Keratinocyte (primary cell): ENCODE measurements around the gene STX8. TPM values are rescaled to one million over a fixed set of nuclear protein-coding genes. Genes with fewer than 3 reads are reported as not detected.

Source experiments
- DNase-seq: peaks from one replicate; pipeline ENCODE4 v3.0.0-alpha.2; 2011; ENCODE audit warnings: low read depth, missing footprints, low spot score
- FAIRE-seq: peaks from 2 replicates; lab custom pipeline; 2011; peaks lifted over from hg19 to GRCh38; lab: Jason Lieb, UNC
- H2AFZ ChIP-seq: 2 replicates; pipeline ENCODE4 v1.6.0; 2012; ENCODE audit warnings: low read length, control low read depth, inconsistent platforms; ENCODE audit not compliant: control insufficient read depth
- H3K27ac ChIP-seq: 2 replicates; pipeline ENCODE4 v1.5.1; 2011; ENCODE audit warnings: low read length; ENCODE audit not compliant: control insufficient read depth, insufficient read depth
- H3K27me3 ChIP-seq: 3 replicates; pipeline ENCODE4 v1.6.0; 2011; ENCODE audit warnings: low read length; ENCODE audit not compliant: control insufficient read depth, insufficient read depth; ENCODE audit errors: extremely low read depth
- H3K36me3 ChIP-seq, 2 experiments: 2 replicates in 1 of 2; 3 replicates in 1 of 2; pipeline ENCODE4 v1.5.1; 2011; ENCODE audit warnings: low read length in 2 of 2, mild to moderate bottlenecking in 1 of 2; ENCODE audit not compliant: control insufficient read depth in 2 of 2, insufficient read depth in 2 of 2; ENCODE audit errors: extremely low read depth in 1 of 2
- H3K4me1 ChIP-seq: 3 replicates; pipeline ENCODE4 v1.5.1; 2011; ENCODE audit warnings: low read length; ENCODE audit not compliant: control insufficient read depth, insufficient read depth; ENCODE audit errors: extremely low read depth
- H3K4me2 ChIP-seq: 3 replicates; pipeline ENCODE4 v1.6.0; 2011; ENCODE audit warnings: low read depth, low read length; ENCODE audit not compliant: control insufficient read depth, insufficient read depth; ENCODE audit errors: extremely low read depth
- H3K4me3 ChIP-seq, 3 experiments: fragments of 200-600 bp in 1 of 3; sonication (generic) in 1 of 3; 2 replicates in 2 of 3; 3 replicates in 1 of 3; pipeline ENCODE4 v1.5.1; 2011 to 2016; ENCODE audit warnings: low read length in 3 of 3, mild to moderate bottlenecking in 3 of 3, control low read depth in 2 of 3, inconsistent platforms in 1 of 3, low read depth in 1 of 3, mixed read lengths in 1 of 3, mixed run types in 1 of 3, moderate library complexity in 1 of 3; ENCODE audit not compliant: control insufficient read depth in 2 of 3, insufficient read depth in 2 of 3; ENCODE audit errors: extremely low read depth in 1 of 3
- H3K79me2 ChIP-seq: 2 replicates; pipeline ENCODE4 v1.6.0; 2012; ENCODE audit warnings: low read length; ENCODE audit not compliant: control insufficient read depth, insufficient read depth
- H3K9ac ChIP-seq: 3 replicates; pipeline ENCODE4 v1.6.0; 2011; ENCODE audit warnings: low read length; ENCODE audit not compliant: control insufficient read depth, insufficient read depth; ENCODE audit errors: extremely low read depth
- H3K9me1 ChIP-seq: 3 replicates; pipeline ENCODE4 v1.6.0; 2011; ENCODE audit warnings: low read length; ENCODE audit not compliant: control insufficient read depth, insufficient read depth; ENCODE audit errors: extremely low read depth
- H3K9me3 ChIP-seq: 2 replicates; pipeline ENCODE4 v1.5.1; 2012; ENCODE audit warnings: low read depth, low read length; ENCODE audit not compliant: control insufficient read depth
- H4K20me1 ChIP-seq: 3 replicates; pipeline ENCODE4 v1.6.0; 2011; ENCODE audit warnings: low read length; ENCODE audit not compliant: control insufficient read depth, insufficient read depth; ENCODE audit errors: extremely low read depth
- CTCF ChIP-seq, 3 experiments: IDR thresholded peaks in 1 of 3; conservative IDR thresholded peaks in 1 of 3; optimal IDR thresholded peaks in 1 of 3; 2 replicates in 2 of 3; 3 replicates in 1 of 3; pipeline versions ENCODE3 to v1.5.1; 2011; ENCODE audit warnings: low read length in 3 of 3, mild to moderate bottlenecking in 3 of 3, moderate library complexity in 2 of 3, control low read depth in 1 of 3, inconsistent platforms in 1 of 3; ENCODE audit not compliant: insufficient read depth in 2 of 3; ENCODE audit errors: extremely low read depth in 1 of 3
- EZH2 ChIP-seq: IDR thresholded peaks from one replicate; pipeline ENCODE4 v1.6.1; 2012; ENCODE audit warnings: inconsistent platforms, mild to moderate bottlenecking, low read length, moderate library complexity
- dilution Hi-C: fragments of 300-500 bp; cut with MboI; formaldehyde crosslinking; loops from one replicate; pipeline ENCODE4 v1.7.0; 2020; ENCODE audit warnings: low sequenced_read_pairs; ENCODE audit not compliant: extremely low pct_ligation_motif_present
- polyA plus RNA-seq, 5 experiments: library from polyadenylated mRNA; depleted of rRNA in 3 of 5; stranded (reverse) in 3 of 5; stranded (forward) in 1 of 5; unstranded in 1 of 5; fragments of >200 nt; gene quantifications; 1 replicate in 1 of 5; 2 replicates in 3 of 5; 3 replicates in 1 of 5; pipeline versions ENCODE4 v1.2.1 to v1.2.3, GENCODE V29; 2011 to 2012; ENCODE audit warnings: missing spikeins in 2 of 5, low read depth in 1 of 5, low replicate concordance in 1 of 5

STX8 gene
- polyA plus RNA-seq, 1 donor (not counting 4 experiments of a cell fraction or from before 2014, with no cell fraction given), result 90.3 TPM

GRCh38 chr17:9332132-9332494 lies 243.5 kb downstream of the STX8 start:
- TF ChIP-seq EZH2, result no peak
- no peak for TF ChIP-seq CTCF (optimal IDR thresholded peaks at IDR 0.05 in 1 of 3, IDR thresholded peaks at IDR 0.05 in 1 of 3, conservative IDR thresholded peaks at IDR 0.05 in 1 of 3; ENCODE audit: extremely low read depth in 1 of 3, insufficient read depth in 2 of 3, low read length in 3 of 3)
- H3K27ac ChIP-seq, result no peak overlapping the region
- H3K79me2 ChIP-seq, result no peaks in the 10 kb centered on the region
- no peaks in the 10 kb centered on the region for H3K4me1 ChIP-seq
- H3K4me2 ChIP-seq, result no peak overlapping the region
- peaks cover 2% of the 10 kb centered on the region for H3K9me3 ChIP-seq
- no peaks in the 10 kb centered on the region for H3K9me1 ChIP-seq
- H2AFZ ChIP-seq, result no peak overlapping the region
- no peaks in the 10 kb centered on the region for H4K20me1 ChIP-seq
- H3K9ac ChIP-seq, result no peak overlapping the region
- H3K36me3 ChIP-seq, result no peaks in the 10 kb centered on the region
- no peak overlapping the region for H3K4me3 ChIP-seq
- no peaks in the 10 kb centered on the region for H3K27me3 ChIP-seq
- dilution Hi-C loops, result no loop called here
- DNase-seq, result no peak
- FAIRE-seq, result no peak

- Histone ChIP-seq H3K36me3 (no peaks in the 10 kb centered on the region), H3K9me3 (peaks cover 2% of the 10 kb centered on the region), H3K9ac (no peak overlapping the region), H3K4me1 (no peaks in the 10 kb centered on the region), H3K27ac (no peak overlapping the region), H3K79me2 (no peaks in the 10 kb centered on the region), H3K27me3 (no peaks in the 10 kb centered on the region), H4K20me1 (no peaks in the 10 kb centered on the region), H3K4me3 (no peak overlapping the region), H2AFZ (no peak overlapping the region), H3K9me1 (no peaks in the 10 kb centered on the region), H3K4me2 (no peak overlapping the region)
- DNase-seq, result no peak
- TF ChIP-seq EZH2 (no peak), CTCF (optimal IDR thresholded peaks at IDR 0.05 in 1 of 3, IDR thresholded peaks at IDR 0.05 in 1 of 3, conservative IDR thresholded peaks at IDR 0.05 in 1 of 3; ENCODE audit: extremely low read depth in 1 of 3, insufficient read depth in 2 of 3, low read length in 3 of 3) (no peak)
- no peak for FAIRE-seq
- dilution Hi-C loops, result no loop called here
These were observed 244.1 kb downstream of the STX8 start for GRCh38 chr17:9331279-9332131.
